Endometrial microvascular endothelial cells (primary cell): ENCODE measurements around the gene SPTBN4. TPM values are rescaled to one million over a fixed set of nuclear protein-coding genes. Genes with fewer than 3 reads are reported as not detected.
"Not testable (repeated sequence)": the region's sequence is repeated elsewhere in the genome, so short reads cannot be mapped to it uniquely, and the experiment has no call there.

ENCODE experiments used
- in situ Hi-C: cut with HindIII; loops from 2 replicates; pipeline ENCODE4 v1.10.0; 2017; ENCODE audit warnings: low sequenced_read_pairs, low pct_unique_long_range_greater_than_20kb; ENCODE audit errors: inconsistent ontology term
- total RNA-seq: library from RNA; depleted of rRNA; stranded (reverse); fragments of >200 nt; gene quantifications from one replicate; pipeline ENCODE4 v1.2.3, GENCODE V29; 2015; ENCODE audit errors: inconsistent ontology term

Gene SPTBN4
- total RNA-seq, 1 donor from 2014 or later = not detected

GRCh38 chr19:40499320-40499719, 32.5 kb downstream of the SPTBN4 start:
- in situ Hi-C loops = no loop called here

- in situ Hi-C loops = not testable (repeated sequence)
Measured at GRCh38 chr19:40500678-40501530, 34.1 kb downstream of the SPTBN4 start.

GRCh38 chr19:40501599-40501998, 34.8 kb downstream of the SPTBN4 start:
- in situ Hi-C loops = no loop called here

GRCh38 chr19:40502081-40502480, 35.3 kb downstream of the SPTBN4 start:
- in situ Hi-C loops = no loop called here

- in situ Hi-C loops = no loop called here
Measured at GRCh38 chr19:40502647-40503319, 36.0 kb downstream of the SPTBN4 start.

- in situ Hi-C loops = no loop called here
Measured at GRCh38 chr19:40503320-40503695, 36.5 kb downstream of the SPTBN4 start.

GRCh38 chr19:40506099-40506498, 39.3 kb downstream of the SPTBN4 start:
- in situ Hi-C loops = no loop called here

- in situ Hi-C loops = no loop called here
Measured at GRCh38 chr19:40507892-40508291, 41.1 kb downstream of the SPTBN4 start.

- in situ Hi-C loops = no loop called here
Measured at GRCh38 chr19:40508739-40509260, 42.0 kb downstream of the SPTBN4 start.

- in situ Hi-C loops = no loop called here
Measured at GRCh38 chr19:40510526-40511115, 43.8 kb downstream of the SPTBN4 start.

- in situ Hi-C loops = no loop called here
Measured at GRCh38 chr19:40511487-40511886, 44.7 kb downstream of the SPTBN4 start.

- in situ Hi-C loops = no loop called here
Measured at GRCh38 chr19:40512110-40512472, 45.3 kb downstream of the SPTBN4 start.

- in situ Hi-C loops = no loop called here
Measured at GRCh38 chr19:40512473-40513344, 45.9 kb downstream of the SPTBN4 start.

GRCh38 chr19:40513345-40513678, 46.5 kb downstream of the SPTBN4 start:
- in situ Hi-C loops = no loop called here

- in situ Hi-C loops = no loop called here
Measured at GRCh38 chr19:40513741-40514315, 47.0 kb downstream of the SPTBN4 start.

- in situ Hi-C loops = no loop called here
Measured at GRCh38 chr19:40517248-40517647, 50.4 kb downstream of the SPTBN4 start.

- in situ Hi-C loops = no loop called here
Measured at GRCh38 chr19:40519352-40520322, 52.8 kb downstream of the SPTBN4 start.

- in situ Hi-C loops = no loop called here
Measured at GRCh38 chr19:40521276-40521675, 54.5 kb downstream of the SPTBN4 start.
